GM12892 (cell line): Measurements from ENCODE around the gene RNF144A.

Experiments
- POLR2A ChIP-seq: IDR thresholded peaks from 2 replicates; pipeline ENCODE4 v1.6.1; 2011; ENCODE audit warnings: low read depth, low read length, control low read depth
- POLR2AphosphoS5 ChIP-seq: IDR thresholded peaks from 2 replicates; pipeline ENCODE4 v1.6.1; 2011; ENCODE audit warnings: low read depth, low read length, control low read depth

GRCh38 chr2:6939071-6939470 lies 21.9 kb downstream of the RNF144A start:
- TF ChIP-seq POLR2A: no peak
- no peak for TF ChIP-seq POLR2AphosphoS5
